GM12891 (cell line): ENCODE results near the gene FAM3A.

Source experiments
- POLR2A ChIP-seq: IDR thresholded peaks from 2 replicates; pipeline ENCODE4 v1.6.1; 2011; ENCODE audit warnings: low read depth, low read length, control low read depth
- POLR2AphosphoS5 ChIP-seq: IDR thresholded peaks from 2 replicates; pipeline ENCODE4 v1.6.1; 2011; ENCODE audit warnings: low read depth, low read length, control low read depth
- SPI1 ChIP-seq: IDR thresholded peaks from 2 replicates; pipeline ENCODE4 v1.6.1; 2011; ENCODE audit warnings: low read depth, low read length, control low read depth

DNA sequence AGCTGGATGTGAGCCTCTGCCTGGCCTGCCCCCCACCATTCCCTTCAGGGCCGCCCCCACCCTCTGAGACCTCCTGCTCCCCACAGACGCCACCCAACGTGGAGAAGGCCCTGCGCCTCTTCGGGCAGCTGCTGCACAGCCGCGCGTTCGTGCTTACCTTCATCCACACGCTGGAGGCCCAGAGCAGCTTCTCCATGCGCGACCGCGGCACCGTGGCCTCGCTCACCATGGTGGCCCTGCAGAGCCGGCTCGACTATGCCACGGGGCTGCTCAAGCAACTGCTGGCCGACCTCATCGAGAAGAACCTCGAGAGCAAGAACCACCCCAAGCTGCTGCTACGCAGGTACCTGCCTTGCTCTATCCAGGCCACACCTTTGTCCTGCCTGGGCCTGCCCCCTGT lies 47.8 kb downstream of the FAM3A start:
- TF ChIP-seq POLR2AphosphoS5 (no peak), POLR2A (no peak), SPI1 (no peak)
